ENCODE results near the gene PCSK5.

PCSK5 gene

GRCh38 chr9:75881761-75882160 is 8.7 kb upstream of the PCSK5 start:
- TF ChIP-seq EZH2 (optimal IDR thresholded peaks at IDR 0.05; ENCODE audit: low read depth, low read length) (no peak), EZH2phosphoT487 (IDR thresholded peaks at IDR 0.05; ENCODE audit: low read length) (no peak), CTCF (IDR thresholded peaks at IDR 0.05; ENCODE audit: low read length) (no peak)

GRCh38 chr9:75885652-75886051 is 4.8 kb upstream of the PCSK5 start:
- H3K4me3 ChIP-seq (ENCODE audit: low read length), result no peak overlapping the region
- no peak overlapping the region for H2AFZ ChIP-seq (ENCODE audit: low read length)
- no peaks in the 10 kb centered on the region for H3K36me3 ChIP-seq (replicated peaks; ENCODE audit: insufficient read depth, low read length)
- H3K4me2 ChIP-seq (ENCODE audit: low read depth, low read length), result no peak overlapping the region
- no peak overlapping the region for H3K27ac ChIP-seq (ENCODE audit: low read length)
- H3K27me3 ChIP-seq (replicated peaks; ENCODE audit: insufficient read depth, low read length), result no peaks in the 10 kb centered on the region
- no peaks in the 10 kb centered on the region for H3K9me3 ChIP-seq (replicated peaks; ENCODE audit: insufficient read depth, low read length)
- no peaks in the 10 kb centered on the region for H3K4me1 ChIP-seq (ENCODE audit: low read length)
- no peaks in the 10 kb centered on the region for H3K79me2 ChIP-seq (ENCODE audit: low read length)
- H3F3A ChIP-seq (ENCODE audit: insufficient read depth, low read length), result peaks cover 3% of the 10 kb centered on the region; the same call in 1 of the 2 replicates
- no peak for TF ChIP-seq CTCF (IDR thresholded peaks at IDR 0.05; ENCODE audit: low read length)
- no peak for TF ChIP-seq EZH2phosphoT487 (IDR thresholded peaks at IDR 0.05; ENCODE audit: low read length)
- no peak for TF ChIP-seq EZH2 (optimal IDR thresholded peaks at IDR 0.05; ENCODE audit: low read depth, low read length)
- no peaks in the 10 kb centered on the region for H4K20me1 ChIP-seq (ENCODE audit: insufficient read depth, low read length)
- no peak overlapping the region for H3K9ac ChIP-seq (ENCODE audit: low read length)
- DNase-seq, result no peak
- H3K9me2 ChIP-seq (replicated peaks; ENCODE audit: insufficient read depth, low read length), result no peaks in the 10 kb centered on the region

More at GRCh38 chr9:75881761-75882160, 8.7 kb upstream of the PCSK5 start:
- no peak overlapping the region for H3K9ac ChIP-seq (ENCODE audit: low read length)
- no peaks in the 10 kb centered on the region for H3K9me2 ChIP-seq (replicated peaks; ENCODE audit: insufficient read depth, low read length)
- no peaks in the 10 kb centered on the region for H3K9me3 ChIP-seq (replicated peaks; ENCODE audit: insufficient read depth, low read length)
- no peaks in the 10 kb centered on the region for H3K27me3 ChIP-seq (replicated peaks; ENCODE audit: insufficient read depth, low read length)
- H3K4me1 ChIP-seq (ENCODE audit: low read length), result no peaks in the 10 kb centered on the region
- no peaks in the 10 kb centered on the region for H3F3A ChIP-seq (ENCODE audit: insufficient read depth, low read length)
- H3K79me2 ChIP-seq (ENCODE audit: low read length), result no peaks in the 10 kb centered on the region
- no peaks in the 10 kb centered on the region for H3K36me3 ChIP-seq (replicated peaks; ENCODE audit: insufficient read depth, low read length)
- no peak overlapping the region for H3K4me3 ChIP-seq (ENCODE audit: low read length)
- no peak overlapping the region for H2AFZ ChIP-seq (ENCODE audit: low read length)
- no peak overlapping the region for H3K4me2 ChIP-seq (ENCODE audit: low read depth, low read length)
- no peak overlapping the region for H3K27ac ChIP-seq (ENCODE audit: low read length)
- H4K20me1 ChIP-seq (ENCODE audit: insufficient read depth, low read length), result no peaks in the 10 kb centered on the region
- no peak for DNase-seq

GRCh38 chr9:75889577-75889976 is 896 bp upstream of the PCSK5 start:
- no peaks in the 10 kb centered on the region for H4K20me1 ChIP-seq (ENCODE audit: insufficient read depth, low read length)
- H3K79me2 ChIP-seq (ENCODE audit: low read length), result no peaks in the 10 kb centered on the region
- H3K27me3 ChIP-seq (replicated peaks; ENCODE audit: insufficient read depth, low read length), result no peaks in the 10 kb centered on the region
- no peaks in the 10 kb centered on the region for H3K36me3 ChIP-seq (replicated peaks; ENCODE audit: insufficient read depth, low read length)
- no peak overlapping the region for H3K27ac ChIP-seq (ENCODE audit: low read length)
- H3K9ac ChIP-seq (ENCODE audit: low read length), result peak overlapping the region; percentile 24; the same call in 1 of the 2 replicates
- H3K9me3 ChIP-seq (replicated peaks; ENCODE audit: insufficient read depth, low read length), result no peaks in the 10 kb centered on the region
- H2AFZ ChIP-seq (ENCODE audit: low read length), result peak overlapping the region; percentile 59
- peaks cover 3% of the 10 kb centered on the region; the same call in 1 of the 2 replicates for H3F3A ChIP-seq (ENCODE audit: insufficient read depth, low read length)
- H3K4me2 ChIP-seq (ENCODE audit: low read depth, low read length), result peak overlapping the region; percentile 80
- no peak for DNase-seq
- TF ChIP-seq EZH2phosphoT487 (IDR thresholded peaks at IDR 0.05; ENCODE audit: low read length), result no peak
- no peak for TF ChIP-seq EZH2 (optimal IDR thresholded peaks at IDR 0.05; ENCODE audit: low read depth, low read length)
- no peak for TF ChIP-seq CTCF (IDR thresholded peaks at IDR 0.05; ENCODE audit: low read length)
- H3K9me2 ChIP-seq (replicated peaks; ENCODE audit: insufficient read depth, low read length), result no peaks in the 10 kb centered on the region
- no peaks in the 10 kb centered on the region for H3K4me1 ChIP-seq (ENCODE audit: low read length)
- peak overlapping the region; percentile 59 for H3K4me3 ChIP-seq (ENCODE audit: low read length)
